ENCODE measurements around the gene TMEM39A. TPM values are rescaled to one million over a fixed set of nuclear protein-coding genes. Genes with fewer than 3 reads are reported as not detected.
A peak's percentile ranks its signal among the peaks of the same experiment; 100 is the strongest.

Gene TMEM39A
- total and polyA plus RNA-seq, 2 of the 4 experiments (the other 2 are of a cell fraction), result 29.6 to 117 TPM

- peaks cover 0 to 2% of the 10 kb centered on the region in 2 experiments; a peak in 1 of 4 replicates for H3K79me1 ChIP-seq (ENCODE audit: low read depth in 1 of 2, low read length in 2 of 2)
- no peak overlapping the region for H2AK9ac ChIP-seq (replicated peaks; ENCODE audit: low read depth, low read length, poor library complexity)
- H2BK120ac ChIP-seq (ENCODE audit: low read depth, low read length), result no peak overlapping the region
- no peak overlapping the region for H2BK20ac ChIP-seq (ENCODE audit: low read depth, low read length)
- no peak overlapping the region for H3K4ac ChIP-seq (ENCODE audit: low read depth, low read length)
- H3K56ac ChIP-seq (ENCODE audit: extremely low read depth, insufficient read depth, low read length), result no peak overlapping the region
- peaks cover 10% of the 10 kb centered on the region; the same call in 1 of the 2 replicates for H3K9me1 ChIP-seq (ENCODE audit: insufficient read depth, low read length)
- ATAC-seq (ENCODE audit: low read depth) (peak; percentile 58), DNase-seq (peak; percentile 66)
- H3K9ac ChIP-seq (ENCODE audit: low read depth, low read length), result no peak overlapping the region
- no peaks in the 10 kb centered on the region for H3K4me1 ChIP-seq (ENCODE audit: control insufficient read depth, insufficient read depth, low read length)
- in situ Hi-C loops (cut with MboI; ENCODE audit: low sequenced_read_pairs), result no loop called here
- H3K4me2 ChIP-seq (ENCODE audit: low read depth, low read length), result no peak overlapping the region
- no peak overlapping the region for H2BK15ac ChIP-seq (ENCODE audit: low read depth, low read length)
- no peaks in the 10 kb centered on the region for H4K20me1 ChIP-seq (ENCODE audit: insufficient read depth, low read length)
- no peak for TF ChIP-seq ELK1 (IDR thresholded peaks at IDR 0.05; ENCODE audit: borderline replicate concordance, low read depth, low read length)
- no peak for TF ChIP-seq CTCF (conservative IDR thresholded peaks at IDR 0.05; ENCODE audit: low read depth, low read length)
- TF ChIP-seq MXI1 (IDR thresholded peaks at IDR 0.05; ENCODE audit: borderline replicate concordance, low read depth, low read length), result no peak
- no peak for TF ChIP-seq SMC3 (IDR thresholded peaks at IDR 0.05; ENCODE audit: low read depth, low read length)
- TF ChIP-seq BHLHE40 (IDR thresholded peaks at IDR 0.05; ENCODE audit: low read depth, low read length), result no peak
- TF ChIP-seq RCOR1 (IDR thresholded peaks at IDR 0.05; ENCODE audit: insufficient replicate concordance, low read length), result no peak
- no peak for TF ChIP-seq NFE2L2 (IDR thresholded peaks at IDR 0.05; ENCODE audit: low read depth, low read length)
- TF ChIP-seq RFX5 (IDR thresholded peaks at IDR 0.05; ENCODE audit: low read depth, low read length), result no peak
- no peak for TF ChIP-seq CHD1 (IDR thresholded peaks at IDR 0.05; ENCODE audit: low read depth, low read length)
- TF ChIP-seq RAD21 (IDR thresholded peaks at IDR 0.05; ENCODE audit: low read length), result no peak
- H2AK5ac ChIP-seq (ENCODE audit: low read depth, low read length), result no peak overlapping the region
- no peaks in the 10 kb centered on the region for H3K9me3 ChIP-seq (ENCODE audit: control insufficient read depth, insufficient read depth, low read length)
- H4K91ac ChIP-seq (ENCODE audit: insufficient read depth, low read depth, low read length), result no peak overlapping the region
- no peaks in the 10 kb centered on the region for H3K27me3 ChIP-seq (ENCODE audit: control insufficient read depth, insufficient read depth, low read length)
- H4K8ac ChIP-seq (ENCODE audit: low read depth in 2 of 2, low read length in 2 of 2), result no peak overlapping the region
- H3K18ac ChIP-seq (ENCODE audit: low read depth, low read length), result no peak overlapping the region
- no peak overlapping the region for H3K27ac ChIP-seq (ENCODE audit: insufficient read depth, low read length)
- dilution Hi-C loops (cut with HindIII; ENCODE audit: low sequenced_read_pairs, unreplicated experiment), result no loop called here
- intact Hi-C loops (cut with micrococcal nuclease), result no loop called here
- CTCF ChIA-PET, result no interaction called here
- no peak overlapping the region for H2BK5ac ChIP-seq (ENCODE audit: low read depth, low read length, poor library complexity, severe bottlenecking)
- POLR2A ChIA-PET (ENCODE audit: unreplicated experiment), result no interaction called here
- no peak overlapping the region for H4K5ac ChIP-seq (ENCODE audit: low read depth, low read length)
- H3K36me3 ChIP-seq (ENCODE audit: control insufficient read depth, insufficient read depth, low read length), result peaks cover 22% of the 10 kb centered on the region
- no peak overlapping the region for H3K14ac ChIP-seq (replicated peaks; ENCODE audit: low read depth, low read length)
- H2AFZ ChIP-seq (replicated peaks; ENCODE audit: low read length, poor library complexity), result no peak overlapping the region
- H3K4me3 ChIP-seq (ENCODE audit: insufficient read depth, low read depth, low read length), result no peak overlapping the region
- no peak overlapping the region for H3K23ac ChIP-seq (ENCODE audit: low read depth, low read length)
- BruUV-seq (replicated peaks), result no TSS peak
These were observed 44.8 kb downstream of the TMEM39A start for GRCh38 chr3:119418641-119419040.

All from IMR-90 (cell line).